C1 segment of cervical spinal cord (tissue), 14 donors: ENCODE results near the gene VAMP3.
A peak's percentile ranks its signal among the peaks of the same experiment; 100 is the strongest.

Experiments
- DNase-seq, 14 donors: peaks; one replicate each; lab custom pipeline; 2025; lab: John Stamatoyannopoulos, UW

Gene VAMP3

DNA sequence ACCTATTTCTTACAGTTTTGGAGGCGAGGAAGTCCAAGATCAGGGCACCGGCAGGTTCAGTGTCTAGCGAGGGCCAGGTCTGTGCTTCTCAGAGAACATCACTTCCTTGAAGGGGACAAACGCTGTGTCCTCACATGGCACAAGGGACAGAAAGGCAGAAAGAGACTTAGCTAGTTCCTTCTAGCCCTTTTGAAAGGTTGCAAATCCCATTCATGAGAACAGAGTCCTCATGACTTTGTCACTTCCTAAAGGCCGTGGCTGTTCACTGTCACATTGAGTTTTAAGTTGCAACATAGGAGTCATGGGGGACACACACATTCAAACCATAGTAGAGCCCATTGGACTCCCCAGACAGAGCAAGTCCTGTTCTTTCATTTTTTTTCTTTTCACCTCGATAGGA lies 40.4 kb downstream of the VAMP3 start:
- DNase-seq: no peak

DNA sequence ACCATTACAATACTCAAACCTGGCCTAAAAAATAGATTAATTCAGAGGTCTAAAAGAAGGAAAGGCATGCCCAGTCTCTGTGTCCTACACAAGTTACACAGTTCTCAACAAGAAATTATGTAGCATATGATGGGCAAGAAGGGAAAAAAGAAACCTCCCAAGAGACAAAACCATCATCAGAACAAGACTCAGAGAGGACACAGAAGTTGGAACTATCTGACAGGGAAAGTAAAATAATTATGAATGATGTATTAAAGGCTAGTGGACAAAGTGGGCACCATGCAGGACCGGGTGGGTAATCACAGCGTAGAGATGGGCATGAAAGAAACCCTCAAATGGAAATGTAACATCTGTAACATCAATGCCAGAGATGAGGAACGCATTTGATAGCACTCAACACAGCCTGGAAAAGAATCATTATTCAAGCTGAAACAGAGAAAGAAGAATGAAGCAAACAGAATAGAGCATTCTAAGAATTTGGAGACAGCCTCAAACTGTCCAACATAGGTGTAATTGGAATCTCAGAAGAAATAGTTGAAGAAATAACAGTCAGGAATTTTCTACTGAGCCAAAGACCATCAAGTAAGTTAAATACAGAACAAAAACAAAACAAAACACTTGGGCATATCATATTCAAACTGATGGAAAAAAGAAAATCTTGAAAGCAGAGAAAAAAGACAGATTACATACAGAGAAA lies 42.7 kb downstream of the VAMP3 start:
- DNase-seq: no peak

DNA sequence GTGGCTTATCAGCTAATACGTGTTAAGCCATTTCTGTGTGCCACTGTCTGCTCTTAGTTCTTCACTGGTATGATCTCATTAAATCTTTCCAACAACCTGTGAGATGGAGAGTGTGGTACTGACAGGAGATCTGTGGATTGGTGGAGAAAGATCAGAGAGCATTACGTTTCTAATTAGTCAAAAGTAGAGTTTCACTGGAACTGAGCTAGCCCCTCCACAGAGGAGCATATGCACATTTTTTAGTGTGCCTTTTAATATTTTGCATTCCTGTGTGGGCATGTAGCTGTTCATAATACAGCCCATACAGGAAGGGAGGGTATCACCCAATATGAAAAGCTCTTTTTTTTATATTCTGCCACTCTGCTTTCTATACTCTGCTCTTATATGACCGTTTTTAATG lies 50.2 kb downstream of the VAMP3 start:
- no peak for DNase-seq

DNA sequence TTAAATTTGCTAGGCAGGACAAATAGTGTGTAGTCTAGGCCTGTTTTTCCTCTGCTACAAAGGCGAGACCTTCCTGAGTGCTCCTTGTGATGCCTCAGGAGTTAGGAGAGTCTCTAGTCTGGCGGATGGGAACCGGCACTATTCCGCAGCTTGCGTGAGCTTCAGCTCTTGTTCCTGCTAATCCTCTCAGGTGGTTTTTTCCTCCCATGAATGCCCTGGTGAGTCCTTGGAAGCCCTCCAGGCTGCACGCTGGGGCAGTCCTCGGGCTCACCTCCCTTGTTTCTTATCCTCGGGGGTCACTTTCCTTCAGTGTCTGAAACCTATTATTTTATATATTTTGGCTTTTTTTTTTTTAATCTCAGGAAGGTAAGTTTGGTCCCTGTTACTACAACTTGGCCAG lies 53.6 kb downstream of the VAMP3 start:
- peak in 1 of 14 donors; percentile 9 for DNase-seq

DNA sequence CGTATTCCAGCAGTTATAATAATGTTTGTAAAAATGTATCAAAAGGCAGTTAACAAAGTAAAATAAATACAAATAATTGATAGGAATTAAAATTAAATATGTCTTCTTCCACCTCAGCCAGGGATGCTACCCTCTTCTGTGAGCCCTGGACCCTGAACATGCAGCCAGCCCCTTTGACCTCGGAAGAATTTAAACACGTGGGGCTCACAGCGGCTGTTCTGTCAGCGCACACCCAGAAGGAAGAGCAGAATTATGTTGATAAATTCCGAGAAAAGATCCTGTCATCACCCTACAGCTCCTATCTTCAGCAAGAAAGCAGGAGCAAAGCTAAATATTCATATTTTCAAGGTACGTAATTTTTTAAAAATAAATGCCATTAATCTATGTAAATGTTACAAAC lies 55.3 kb downstream of the VAMP3 start:
- no peak for DNase-seq

DNA sequence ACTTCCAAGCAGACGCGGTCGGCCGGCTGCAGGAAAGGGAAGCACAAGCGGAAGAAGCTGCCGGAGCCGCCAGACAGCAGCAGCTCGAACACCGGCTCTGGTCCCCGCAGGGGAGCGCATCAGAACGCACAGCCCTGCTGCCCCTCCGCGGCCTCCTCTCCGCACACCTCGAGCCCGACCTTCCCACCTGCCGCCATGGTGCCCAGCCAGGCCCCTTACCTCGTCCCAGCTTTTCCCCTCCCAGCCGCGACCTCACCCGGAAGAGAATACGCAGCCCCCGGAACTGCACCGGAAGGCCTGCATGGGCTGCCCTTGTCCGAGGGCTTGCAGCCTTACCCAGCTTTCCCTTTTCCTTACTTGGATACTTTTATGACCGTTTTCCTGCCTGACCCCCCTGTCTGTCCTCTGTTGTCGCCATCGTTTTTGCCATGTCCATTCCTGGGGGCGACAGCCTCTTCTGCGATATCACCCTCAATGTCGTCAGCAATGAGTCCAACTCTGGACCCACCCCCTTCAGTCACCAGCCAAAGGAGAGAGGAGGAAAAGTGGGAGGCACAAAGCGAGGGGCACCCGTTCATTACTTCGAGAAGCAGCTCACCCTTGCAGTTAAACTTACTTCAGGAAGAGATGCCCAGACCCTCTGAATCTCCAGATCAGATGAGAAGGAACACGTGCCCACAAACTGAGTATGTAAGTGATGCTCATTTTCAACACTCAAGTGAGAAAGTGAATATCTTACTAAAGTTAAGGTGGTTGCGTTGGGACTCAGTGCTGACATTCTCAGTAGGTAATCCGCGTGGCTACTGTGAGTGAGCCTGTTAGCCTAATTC lies 56.2 kb downstream of the VAMP3 start:
- DNase-seq: peak in 2 of 14 donors; percentile 8 to 21
